Endometrial microvascular endothelial cells (primary cell): Measurements from ENCODE around the gene PCDH9. TPM values are rescaled to one million over a fixed set of nuclear protein-coding genes. Genes with fewer than 3 reads are reported as not detected.

Source experiments
- in situ Hi-C: cut with HindIII; loops from 2 replicates; pipeline ENCODE4 v1.10.0; 2017; ENCODE audit warnings: low sequenced_read_pairs, low pct_unique_long_range_greater_than_20kb; ENCODE audit errors: inconsistent ontology term
- total RNA-seq: library from RNA; depleted of rRNA; stranded (reverse); fragments of >200 nt; gene quantifications from one replicate; pipeline ENCODE4 v1.2.3, GENCODE V29; 2015; ENCODE audit errors: inconsistent ontology term

The PCDH9 gene
- total RNA-seq, 1 donor from 2014 or later: 1.0 TPM

DNA sequence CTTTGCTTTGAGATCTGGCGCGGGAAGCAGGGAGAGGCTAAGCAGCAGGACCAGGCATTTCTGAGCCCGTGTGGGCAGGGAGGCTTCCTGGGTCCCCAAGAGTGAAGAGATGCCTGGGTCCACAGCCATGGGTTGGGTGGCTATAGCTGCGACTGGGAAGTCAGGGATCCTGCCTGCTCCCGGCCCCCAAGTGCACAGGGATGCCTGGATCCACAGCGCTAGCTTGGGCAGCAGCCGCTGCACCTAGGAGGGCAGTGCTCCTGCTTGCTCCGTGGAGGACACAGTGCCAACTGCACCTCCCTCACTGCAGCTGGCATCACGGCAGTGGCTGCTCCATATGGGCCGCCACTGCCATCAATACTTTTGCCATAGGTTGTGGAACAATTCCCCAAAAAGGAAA is 384.7 kb downstream of the PCDH9 start:
- in situ Hi-C loops: no loop called here

GRCh38 chr13:66844933-66845332 is 385.2 kb downstream of the PCDH9 start:
- in situ Hi-C loops: no loop called here

DNA sequence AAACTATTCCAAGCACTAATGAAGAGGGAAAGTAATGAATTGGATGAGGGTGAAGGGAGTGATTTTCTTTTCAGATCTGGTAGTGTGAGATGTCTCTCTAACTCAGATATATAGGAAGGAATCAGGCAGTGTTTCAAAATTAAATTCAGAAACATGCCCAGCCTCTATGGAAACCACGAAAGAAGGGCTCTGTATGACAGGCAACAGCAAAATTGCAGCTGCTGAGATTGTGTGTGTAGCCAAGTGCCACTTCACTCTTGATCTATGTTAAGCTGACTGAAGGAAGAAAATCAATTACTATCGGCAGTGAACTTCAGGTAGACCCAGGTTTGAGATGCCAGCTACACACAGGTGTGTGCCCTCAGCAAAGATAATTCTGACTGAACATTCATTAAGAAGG is 387.4 kb downstream of the PCDH9 start:
- in situ Hi-C loops: no loop called here

DNA sequence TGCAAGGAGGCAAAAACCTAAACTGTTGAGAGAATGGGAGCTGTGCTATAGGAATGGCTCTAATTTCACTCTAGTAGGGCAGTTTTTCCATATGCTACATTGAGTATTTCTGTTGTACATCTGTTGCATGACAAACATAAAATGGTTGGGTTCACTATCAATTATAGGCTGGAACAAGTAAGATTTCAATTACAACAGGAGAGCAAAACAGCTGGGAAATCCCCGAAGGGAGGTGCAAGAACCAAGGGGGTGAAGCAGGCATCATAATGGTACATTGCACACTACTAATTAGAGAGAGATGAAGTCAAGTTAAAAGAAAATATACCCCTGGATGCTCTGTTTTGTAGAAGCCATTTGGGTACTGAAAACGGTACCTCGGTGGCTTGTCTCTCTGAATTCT is 389.5 kb downstream of the PCDH9 start:
- in situ Hi-C loops: no loop called here

GRCh38 chr13:66837246-66837645 is 392.9 kb downstream of the PCDH9 start:
- in situ Hi-C loops: no loop called here

- in situ Hi-C loops: no loop called here
Measured at GRCh38 chr13:66835040-66835628, 395.0 kb downstream of the PCDH9 start.

DNA sequence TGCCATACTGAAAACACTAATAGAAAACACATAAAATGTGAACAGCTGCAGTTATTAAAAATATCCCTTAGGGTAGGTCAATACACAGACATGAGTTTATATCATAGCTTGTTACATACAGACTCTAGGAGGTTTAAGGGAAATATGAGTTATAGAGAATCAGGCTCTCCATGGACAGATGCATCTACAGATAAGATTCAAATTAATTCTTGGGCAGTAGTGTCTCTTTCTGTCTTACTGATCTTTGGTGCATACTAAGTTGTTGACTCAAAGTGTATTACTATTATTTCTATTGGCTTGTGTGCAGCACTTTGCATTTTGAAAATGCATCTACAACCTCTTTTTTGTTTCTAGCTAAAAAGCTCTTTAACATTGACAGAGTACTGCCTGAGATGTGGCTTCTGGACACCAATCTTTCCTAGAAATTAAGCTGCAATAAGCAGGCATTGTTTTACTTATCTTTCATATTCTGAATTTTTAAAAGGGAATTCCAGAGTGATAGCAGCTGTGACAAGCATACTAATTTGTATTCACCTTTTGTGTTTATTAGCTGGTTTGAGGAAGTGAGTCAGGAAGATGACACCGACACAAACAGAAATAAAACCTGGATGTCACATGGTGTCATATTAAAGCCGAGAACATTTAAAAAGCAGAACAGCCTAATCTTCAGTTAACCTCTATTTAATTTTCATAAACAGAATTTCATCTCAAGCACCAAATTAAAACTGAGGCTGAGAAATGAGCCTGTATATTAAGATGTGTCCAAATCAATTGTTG is 399.0 kb downstream of the PCDH9 start:
- in situ Hi-C loops: no loop called here

- in situ Hi-C loops: no loop called here
Measured at GRCh38 chr13:66829803-66830202, 400.3 kb downstream of the PCDH9 start.

DNA sequence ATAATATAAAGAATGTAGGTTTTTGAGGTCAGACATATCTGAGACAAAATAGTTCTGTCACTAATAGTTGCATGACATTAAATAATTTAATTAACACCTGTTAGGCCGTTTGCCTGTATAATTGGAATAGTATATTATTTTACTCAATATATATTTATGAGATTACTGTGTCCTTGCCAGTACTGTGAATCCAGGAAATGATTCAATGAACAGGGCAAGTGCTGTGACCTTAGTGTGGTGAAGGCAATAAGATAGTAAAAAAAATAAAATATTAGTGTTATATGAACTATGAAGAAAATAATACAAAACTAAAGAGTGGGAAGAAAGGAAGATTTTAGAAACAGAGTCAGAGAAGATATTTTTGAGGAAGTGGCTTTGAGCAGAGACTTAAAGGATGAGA is 403.7 kb downstream of the PCDH9 start:
- in situ Hi-C loops: no loop called here

DNA sequence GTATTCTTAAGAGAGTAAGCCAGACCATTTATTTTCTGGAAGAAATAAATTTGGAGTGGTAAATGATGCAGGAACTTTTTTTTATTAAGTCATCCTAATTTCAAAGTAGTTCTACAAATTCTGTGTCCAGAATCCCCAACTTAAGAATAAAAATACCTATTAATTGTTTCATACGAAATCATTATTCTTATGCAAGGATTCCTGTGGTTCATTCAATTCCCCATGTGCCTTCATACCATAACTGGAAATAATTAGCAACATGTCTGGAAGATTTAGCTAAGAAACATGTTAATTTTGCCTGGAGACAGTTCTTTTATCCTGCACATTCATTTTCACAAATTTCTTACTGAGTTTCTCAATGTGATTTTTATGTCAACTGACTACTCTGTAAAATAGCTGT is 408.6 kb downstream of the PCDH9 start:
- in situ Hi-C loops: no loop called here

DNA sequence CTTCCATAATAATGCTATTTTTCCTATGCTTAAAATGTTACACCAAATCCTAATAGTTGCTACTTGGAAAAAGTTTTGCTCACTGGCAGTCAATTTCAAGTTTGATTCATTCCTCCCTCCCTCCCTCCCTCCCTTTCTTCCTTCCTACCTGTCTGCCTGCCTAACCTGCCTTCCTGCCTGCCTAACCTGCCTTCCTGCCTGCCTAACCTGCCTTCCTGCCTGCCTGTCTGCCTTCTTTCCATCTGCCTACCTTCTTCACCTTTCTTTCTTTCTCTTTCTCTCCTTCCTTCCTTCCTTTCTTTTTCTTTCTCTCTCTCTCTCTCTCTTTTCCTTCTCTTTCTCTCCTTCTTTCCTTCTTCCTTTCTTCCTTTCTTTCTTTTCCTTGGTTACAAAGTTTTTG is 418.7 kb downstream of the PCDH9 start:
- in situ Hi-C loops: no loop called here

DNA sequence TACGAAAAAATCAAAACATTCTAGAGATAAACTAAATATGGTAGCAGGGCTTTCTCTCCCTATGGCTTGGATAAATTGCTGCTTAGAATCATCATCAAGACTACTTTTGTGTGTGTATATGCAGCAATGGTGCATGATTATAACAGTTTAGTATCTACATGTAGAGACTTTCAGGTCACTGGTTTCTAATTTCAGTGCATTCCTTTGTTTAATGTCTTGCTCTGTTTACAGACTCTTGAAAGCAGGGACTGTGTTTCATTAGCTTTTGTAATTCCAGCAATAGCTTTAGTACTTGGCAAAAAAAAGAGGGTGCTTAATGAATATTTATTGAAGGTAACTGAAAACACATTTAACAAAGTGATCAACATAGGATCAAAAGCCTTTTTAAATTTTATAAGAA is 420.7 kb downstream of the PCDH9 start:
- in situ Hi-C loops: no loop called here

GRCh38 chr13:66807251-66807650 is 422.9 kb downstream of the PCDH9 start:
- in situ Hi-C loops: no loop called here

- in situ Hi-C loops: no loop called here
Measured at GRCh38 chr13:66805657-66806056, 424.5 kb downstream of the PCDH9 start.

GRCh38 chr13:66803808-66804456 is 426.2 kb downstream of the PCDH9 start:
- in situ Hi-C loops: no loop called here

GRCh38 chr13:66803013-66803807 is 426.9 kb downstream of the PCDH9 start:
- in situ Hi-C loops: no loop called here

DNA sequence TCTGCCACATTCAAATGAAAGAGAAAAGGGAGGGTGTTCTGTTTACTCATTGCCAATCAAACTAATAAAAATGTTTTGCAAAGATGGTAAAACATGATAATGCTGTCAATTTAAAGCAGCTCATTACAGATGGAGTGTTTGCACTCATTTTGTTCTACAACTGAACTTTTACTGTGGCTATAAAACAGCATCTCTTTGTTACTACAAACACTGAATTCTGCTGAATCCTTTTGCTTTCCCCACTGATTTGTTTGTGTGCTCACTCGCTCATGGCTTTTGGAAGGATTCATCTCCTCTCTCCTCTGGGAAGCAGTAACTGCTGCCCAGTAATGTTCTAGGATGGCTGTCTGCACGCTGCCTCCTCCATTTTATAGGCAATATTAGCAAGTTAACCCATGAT is 434.5 kb downstream of the PCDH9 start:
- in situ Hi-C loops: no loop called here

GRCh38 chr13:66794340-66795031 is 435.6 kb downstream of the PCDH9 start:
- in situ Hi-C loops: no loop called here

GRCh38 chr13:66790861-66791260 is 439.3 kb downstream of the PCDH9 start:
- in situ Hi-C loops: no loop called here
